NCI-H2227 (cell line): ENCODE data around the gene ALDH3B2.
"Not testable (repeated sequence)": the region's sequence is repeated elsewhere in the genome, so short reads cannot be mapped to it uniquely, and the experiment has no call there.

Source experiments
- DNase-seq: peaks from one replicate; lab custom pipeline; 2025; ENCODE audit not compliant: unreplicated experiment; lab: John Stamatoyannopoulos, UW

Gene ALDH3B2

GRCh38 chr11:67644472-67645418 lies 29.7 kb downstream of the ALDH3B2 start:
- DNase-seq, result no peak

DNA sequence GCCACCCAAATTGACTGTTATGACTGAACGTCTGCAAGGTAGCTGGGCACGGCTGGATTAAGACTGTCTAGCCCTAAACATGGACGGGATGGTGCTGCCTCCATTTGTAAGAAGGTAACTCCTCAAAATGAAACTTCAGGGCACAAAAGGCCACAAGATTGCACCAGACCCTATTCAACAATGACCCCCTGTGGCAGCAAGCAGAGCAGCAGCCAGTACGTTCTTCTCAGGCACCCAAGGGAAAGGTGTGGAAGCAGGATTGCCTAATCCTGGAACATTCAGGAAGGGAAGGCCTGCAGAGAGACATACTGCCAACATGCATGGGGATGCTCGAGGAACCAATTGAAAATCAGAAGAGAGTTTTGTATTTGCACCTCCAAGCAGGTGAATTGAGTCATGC lies 30.4 kb downstream of the ALDH3B2 start:
- DNase-seq, result no peak

- DNase-seq, result no peak
These were observed 32.0 kb downstream of the ALDH3B2 start for GRCh38 chr11:67642173-67643120.

DNA sequence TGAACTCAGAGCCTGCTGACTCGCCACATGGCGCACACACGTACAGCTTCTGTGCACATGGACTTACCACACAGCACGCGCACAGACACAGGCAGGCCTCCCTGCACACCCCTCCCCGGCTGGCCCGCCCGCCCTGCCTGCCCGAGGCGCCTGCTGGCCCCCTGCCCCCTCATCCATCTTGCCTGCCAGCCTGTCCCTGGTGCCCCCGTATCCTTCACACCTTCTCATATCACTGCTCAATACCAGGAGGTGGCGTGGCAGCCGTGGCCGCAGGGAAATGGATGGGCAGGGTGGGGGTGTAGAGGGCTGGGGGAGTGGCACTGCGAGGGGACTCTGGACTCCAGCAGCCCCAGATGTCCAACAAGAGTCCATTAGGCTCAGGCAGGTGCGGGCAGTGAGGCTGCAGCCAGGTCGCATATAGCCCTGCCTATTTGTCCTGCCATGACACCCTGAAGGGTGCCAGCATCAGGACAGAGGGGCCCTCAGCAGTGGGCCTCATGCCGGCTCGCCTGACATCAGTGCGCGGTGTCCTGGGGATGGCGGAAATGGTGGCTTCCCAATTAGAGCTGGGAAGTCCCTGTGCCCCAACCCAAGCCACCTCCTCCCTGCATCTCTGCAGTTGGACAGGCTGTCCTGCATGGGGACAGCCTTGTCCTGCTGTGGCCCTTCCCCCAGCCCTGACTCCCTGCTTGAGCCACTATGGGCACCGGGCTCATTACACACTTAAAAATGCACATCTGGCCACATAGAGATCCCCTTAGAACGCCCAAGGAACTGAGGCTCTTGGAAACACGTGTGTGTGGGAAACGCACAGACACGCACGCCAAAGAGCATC lies 32.9 kb downstream of the ALDH3B2 start:
- DNase-seq, result no peak

- DNase-seq, result no peak
These were observed 33.6 kb downstream of the ALDH3B2 start for GRCh38 chr11:67640758-67641337.

- no peak for DNase-seq
These were observed 34.2 kb downstream of the ALDH3B2 start for GRCh38 chr11:67640021-67640757.

DNA sequence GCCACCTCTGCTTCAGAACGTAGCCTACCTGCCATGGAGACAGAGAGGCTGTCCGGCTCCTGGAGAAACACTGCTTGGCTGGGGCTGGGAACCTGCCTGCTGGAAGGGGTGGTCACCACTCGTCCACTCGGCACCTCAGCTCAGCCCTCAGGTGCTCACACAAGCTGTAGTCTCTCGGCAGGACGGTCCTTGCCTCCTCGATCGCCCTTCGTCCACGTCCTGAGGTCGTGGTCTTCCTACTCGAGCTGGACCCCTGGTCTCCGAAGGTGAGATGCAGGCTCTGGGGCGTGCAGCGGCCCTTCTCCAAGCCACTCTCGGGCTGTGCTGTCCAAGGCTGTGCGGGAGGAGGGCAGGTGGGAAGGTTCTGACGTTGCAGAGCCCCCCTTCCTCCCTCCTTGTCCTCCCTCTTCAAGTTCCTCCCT lies 35.0 kb downstream of the ALDH3B2 start, which contains the start of gene TBX10:
Gene TBX10, minus strand, starts transcription at position 326 of the 422 bp plus-strand sequence. Its CDS starts 291 bp downstream, at position 35.
- DNase-seq, result no peak

- no peak for DNase-seq
These were observed 35.6 kb downstream of the ALDH3B2 start for GRCh38 chr11:67638535-67639437.

GRCh38 chr11:67637441-67637840 lies 37.0 kb downstream of the ALDH3B2 start:
- not testable (repeated sequence) for DNase-seq

GRCh38 chr11:67636962-67637361 lies 37.5 kb downstream of the ALDH3B2 start:
- no peak for DNase-seq

- no peak for DNase-seq
These were observed 39.2 kb downstream of the ALDH3B2 start for GRCh38 chr11:67635231-67635521.

DNA sequence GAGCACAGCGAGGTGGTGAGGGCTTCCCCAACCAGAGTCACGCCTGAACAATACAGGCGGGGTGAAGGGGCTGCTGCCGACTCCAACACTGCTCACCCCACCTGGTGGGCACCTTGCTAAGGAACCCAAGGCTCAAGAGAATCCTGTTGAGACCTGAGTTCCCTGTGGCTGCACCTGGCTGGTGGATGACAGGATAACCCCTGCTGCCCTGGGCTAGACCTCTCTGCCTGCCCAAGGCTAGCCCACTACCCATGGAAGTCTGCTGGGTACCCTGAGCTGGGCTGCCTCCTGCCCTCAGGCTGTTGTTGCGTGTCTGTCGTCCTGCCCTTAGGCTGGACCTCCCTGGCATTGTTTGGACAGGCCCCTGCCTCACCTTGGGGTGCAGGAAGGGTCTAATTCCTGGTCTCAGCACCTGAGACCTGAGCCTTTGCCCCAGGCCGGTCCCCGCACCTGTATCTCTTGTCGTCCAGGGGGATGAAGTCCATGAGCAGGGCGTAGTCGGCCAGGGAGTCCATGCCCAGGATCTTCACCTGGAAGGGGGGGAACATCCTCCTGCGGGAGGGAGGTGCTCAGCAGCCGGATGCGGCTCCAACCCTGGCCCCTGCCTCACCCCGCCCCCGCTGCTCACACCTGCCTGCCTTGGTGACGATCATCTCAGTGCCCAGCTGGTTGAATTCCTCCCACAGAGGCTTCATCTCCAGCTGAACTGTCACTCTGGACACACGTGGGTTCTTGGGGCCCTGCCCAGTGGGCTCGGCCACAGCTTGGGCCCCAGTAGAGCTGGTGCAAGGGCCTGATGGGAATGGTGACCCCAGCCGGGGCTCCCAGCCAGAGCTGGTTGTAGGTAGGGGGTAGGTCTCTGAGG lies 39.8 kb downstream of the ALDH3B2 start:
- no peak for DNase-seq

DNA sequence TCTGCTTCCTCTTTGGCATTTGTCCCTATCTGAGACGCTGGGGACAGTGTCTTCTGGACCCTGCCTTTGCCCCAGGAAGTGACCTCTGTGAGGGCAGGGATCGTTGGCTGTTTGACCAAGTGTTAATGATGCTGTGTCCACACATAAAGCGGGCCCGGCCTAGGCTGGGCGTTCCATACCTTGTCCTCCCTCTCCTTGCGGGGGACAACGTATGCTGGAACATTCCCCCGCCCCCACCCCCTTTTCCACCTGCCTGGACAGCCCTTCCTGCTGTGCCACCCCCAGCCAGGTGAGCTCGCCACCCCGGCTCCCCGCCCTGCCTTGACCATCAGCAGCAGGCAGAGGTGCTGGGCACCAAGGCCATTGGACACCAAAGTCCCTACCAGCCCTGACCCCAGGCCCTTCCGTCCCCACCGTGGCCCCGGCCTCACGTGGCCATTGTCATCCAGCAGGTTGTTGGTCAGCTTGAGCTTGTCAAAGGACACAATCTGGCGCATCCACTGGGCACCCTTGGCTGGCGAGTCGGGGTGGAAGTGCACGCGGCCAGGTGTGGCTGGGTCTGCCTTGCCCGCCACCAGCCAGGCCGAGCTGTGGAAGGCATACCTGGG lies 40.6 kb downstream of the ALDH3B2 start:
- no peak for DNase-seq

GRCh38 chr11:67632982-67633755 lies 41.3 kb downstream of the ALDH3B2 start:
- no peak for DNase-seq

GRCh38 chr11:67632175-67632981 lies 42.0 kb downstream of the ALDH3B2 start:
- no peak for DNase-seq

GRCh38 chr11:67631853-67632174 lies 42.6 kb downstream of the ALDH3B2 start:
- DNase-seq, result no peak
